ENCODE measurements around the gene MTMR2. TPM values are rescaled to one million over a fixed set of nuclear protein-coding genes. Genes with fewer than 3 reads are reported as not detected.

Gene MTMR2
- polyA plus RNA-seq, 1 donor from 2014 or later, result 30.9 TPM

GRCh38 chr11:95886462-95886861 is 37.4 kb downstream of the MTMR2 start:
- no peak overlapping the region for H3K27ac ChIP-seq (ENCODE audit: low read length)
- H3K4me2 ChIP-seq (ENCODE audit: low read length), result no peak overlapping the region
- no peak overlapping the region for H2AFZ ChIP-seq (ENCODE audit: low read depth, low read length)
- H3K9me2 ChIP-seq (ENCODE audit: insufficient read depth, low read length), result no peaks in the 10 kb centered on the region
- no peak overlapping the region for H3K4me3 ChIP-seq (ENCODE audit: low read length)
- peaks cover 6% of the 10 kb centered on the region for H3K36me3 ChIP-seq (ENCODE audit: insufficient read depth, low read length)
- no peaks in the 10 kb centered on the region for H3K79me2 ChIP-seq (replicated peaks; ENCODE audit: insufficient read depth, low read length)
- H3K27me3 ChIP-seq (ENCODE audit: insufficient read depth, low read depth, low read length), result no peaks in the 10 kb centered on the region
- TF ChIP-seq SMC3 (conservative IDR thresholded peaks at IDR 0.05; ENCODE audit: poor library complexity), result no peak
- H3K9ac ChIP-seq (ENCODE audit: low read length), result no peak overlapping the region
- H3F3A ChIP-seq (ENCODE audit: insufficient read depth, low read length, poor library complexity, severe bottlenecking), result no peaks in the 10 kb centered on the region
- no peaks in the 10 kb centered on the region for H4K20me1 ChIP-seq (ENCODE audit: insufficient read depth)
- H3K9me3 ChIP-seq (ENCODE audit: low read length), result no peaks in the 10 kb centered on the region

GRCh38 chr11:95884802-95885201 is 39.1 kb downstream of the MTMR2 start:
- no peak overlapping the region for H3K4me3 ChIP-seq (ENCODE audit: low read length)
- no peak overlapping the region for H2AFZ ChIP-seq (ENCODE audit: low read depth, low read length)
- no peaks in the 10 kb centered on the region for H3K9me2 ChIP-seq (ENCODE audit: insufficient read depth, low read length)
- no peak overlapping the region for H3K27ac ChIP-seq (ENCODE audit: low read length)
- H3K4me2 ChIP-seq (ENCODE audit: low read length), result no peak overlapping the region
- no peaks in the 10 kb centered on the region for H3K9me3 ChIP-seq (ENCODE audit: low read length)
- no peaks in the 10 kb centered on the region for H3F3A ChIP-seq (ENCODE audit: insufficient read depth, low read length, poor library complexity, severe bottlenecking)
- TF ChIP-seq EP300 (conservative IDR thresholded peaks at IDR 0.05; ENCODE audit: poor library complexity, severe bottlenecking) (no peak), EZH2 (IDR thresholded peaks at IDR 0.05; ENCODE audit: borderline replicate concordance, insufficient read depth, low read length, poor library complexity, severe bottlenecking) (no peak), TAF1 (IDR thresholded peaks at IDR 0.05; ENCODE audit: low read depth) (no peak), RAD21 (conservative IDR thresholded peaks at IDR 0.05) (no peak), SMC3 (conservative IDR thresholded peaks at IDR 0.05; ENCODE audit: poor library complexity) (no peak), POLR2AphosphoS5 (IDR thresholded peaks at IDR 0.05) (no peak), MXI1 (conservative IDR thresholded peaks at IDR 0.05; ENCODE audit: poor library complexity, severe bottlenecking) (no peak), REST (IDR thresholded peaks at IDR 0.05; ENCODE audit: borderline replicate concordance) (no peak)
- TF ChIP-seq, protein P1, sequence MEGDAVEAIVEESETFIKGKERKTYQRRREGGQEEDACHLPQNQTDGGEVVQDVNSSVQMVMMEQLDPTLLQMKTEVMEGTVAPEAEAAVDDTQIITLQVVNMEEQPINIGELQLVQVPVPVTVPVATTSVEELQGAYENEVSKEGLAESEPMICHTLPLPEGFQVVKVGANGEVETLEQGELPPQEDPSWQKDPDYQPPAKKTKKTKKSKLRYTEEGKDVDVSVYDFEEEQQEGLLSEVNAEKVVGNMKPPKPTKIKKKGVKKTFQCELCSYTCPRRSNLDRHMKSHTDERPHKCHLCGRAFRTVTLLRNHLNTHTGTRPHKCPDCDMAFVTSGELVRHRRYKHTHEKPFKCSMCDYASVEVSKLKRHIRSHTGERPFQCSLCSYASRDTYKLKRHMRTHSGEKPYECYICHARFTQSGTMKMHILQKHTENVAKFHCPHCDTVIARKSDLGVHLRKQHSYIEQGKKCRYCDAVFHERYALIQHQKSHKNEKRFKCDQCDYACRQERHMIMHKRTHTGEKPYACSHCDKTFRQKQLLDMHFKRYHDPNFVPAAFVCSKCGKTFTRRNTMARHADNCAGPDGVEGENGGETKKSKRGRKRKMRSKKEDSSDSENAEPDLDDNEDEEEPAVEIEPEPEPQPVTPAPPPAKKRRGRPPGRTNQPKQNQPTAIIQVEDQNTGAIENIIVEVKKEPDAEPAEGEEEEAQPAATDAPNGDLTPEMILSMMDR (IDR thresholded peaks at IDR 0.05; ENCODE audit: poor library complexity, severe bottlenecking), result no peak
- no peaks in the 10 kb centered on the region for H4K20me1 ChIP-seq (ENCODE audit: insufficient read depth)
- no peak overlapping the region for H3K9ac ChIP-seq (ENCODE audit: low read length)
- H3K36me3 ChIP-seq (ENCODE audit: insufficient read depth, low read length), result peaks cover 11% of the 10 kb centered on the region
- no peaks in the 10 kb centered on the region for H3K79me2 ChIP-seq (replicated peaks; ENCODE audit: insufficient read depth, low read length)
- no peaks in the 10 kb centered on the region for H3K27me3 ChIP-seq (ENCODE audit: insufficient read depth, low read depth, low read length)

- Histone ChIP-seq H2AFZ (ENCODE audit: low read depth, low read length) (no peak overlapping the region), H3K9me3 (ENCODE audit: low read length) (no peaks in the 10 kb centered on the region), H3K27ac (ENCODE audit: low read length) (no peak overlapping the region), H3K27me3 (ENCODE audit: insufficient read depth, low read depth, low read length) (no peaks in the 10 kb centered on the region), H3F3A (ENCODE audit: insufficient read depth, low read length, poor library complexity, severe bottlenecking) (no peaks in the 10 kb centered on the region), H3K9ac (ENCODE audit: low read length) (no peak overlapping the region), H3K9me2 (ENCODE audit: insufficient read depth, low read length) (no peaks in the 10 kb centered on the region), H3K36me3 (ENCODE audit: insufficient read depth, low read length) (peaks cover 11% of the 10 kb centered on the region), H3K4me3 (ENCODE audit: low read length) (no peak overlapping the region), H3K4me2 (ENCODE audit: low read length) (no peak overlapping the region), H3K79me2 (replicated peaks; ENCODE audit: insufficient read depth, low read length) (no peaks in the 10 kb centered on the region), H4K20me1 (ENCODE audit: insufficient read depth) (no peaks in the 10 kb centered on the region)
- TF ChIP-seq TAF1 (IDR thresholded peaks at IDR 0.05; ENCODE audit: low read depth) (no peak), MXI1 (conservative IDR thresholded peaks at IDR 0.05; ENCODE audit: poor library complexity, severe bottlenecking) (no peak), EZH2 (IDR thresholded peaks at IDR 0.05; ENCODE audit: borderline replicate concordance, insufficient read depth, low read length, poor library complexity, severe bottlenecking) (no peak), RAD21 (conservative IDR thresholded peaks at IDR 0.05) (no peak), SMC3 (conservative IDR thresholded peaks at IDR 0.05; ENCODE audit: poor library complexity) (no peak), POLR2AphosphoS5 (IDR thresholded peaks at IDR 0.05) (no peak), EP300 (conservative IDR thresholded peaks at IDR 0.05; ENCODE audit: poor library complexity, severe bottlenecking) (no peak), REST (IDR thresholded peaks at IDR 0.05; ENCODE audit: borderline replicate concordance) (no peak)
- TF ChIP-seq, protein P1 (IDR thresholded peaks at IDR 0.05; ENCODE audit: poor library complexity, severe bottlenecking), result no peak
These were observed 39.5 kb downstream of the MTMR2 start for GRCh38 chr11:95884376-95884775.
